ENCODE measurements around the gene JPH2.

DNA sequence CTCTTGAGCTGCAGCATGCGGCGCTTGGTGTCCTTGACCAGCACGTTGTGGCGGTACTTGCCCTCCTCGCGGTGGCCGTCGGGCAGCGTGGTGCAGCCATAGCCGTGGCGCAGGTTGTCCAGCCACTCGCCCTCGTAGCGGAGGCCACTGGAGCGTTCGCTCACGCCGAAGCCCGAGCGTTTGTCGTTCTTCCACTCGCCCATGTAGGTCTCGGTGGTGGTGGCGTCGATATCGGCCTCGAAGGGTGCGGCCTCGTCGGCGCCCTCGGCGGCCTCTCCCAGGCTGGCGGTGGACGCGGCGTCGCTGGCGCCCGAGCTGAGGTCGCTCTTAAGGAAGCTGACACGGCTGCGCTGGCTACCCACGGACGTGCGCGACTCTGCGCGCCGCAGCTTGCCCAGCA lies 27.3 kb downstream of the JPH2 start:
- TF ChIP-seq, protein P1, sequence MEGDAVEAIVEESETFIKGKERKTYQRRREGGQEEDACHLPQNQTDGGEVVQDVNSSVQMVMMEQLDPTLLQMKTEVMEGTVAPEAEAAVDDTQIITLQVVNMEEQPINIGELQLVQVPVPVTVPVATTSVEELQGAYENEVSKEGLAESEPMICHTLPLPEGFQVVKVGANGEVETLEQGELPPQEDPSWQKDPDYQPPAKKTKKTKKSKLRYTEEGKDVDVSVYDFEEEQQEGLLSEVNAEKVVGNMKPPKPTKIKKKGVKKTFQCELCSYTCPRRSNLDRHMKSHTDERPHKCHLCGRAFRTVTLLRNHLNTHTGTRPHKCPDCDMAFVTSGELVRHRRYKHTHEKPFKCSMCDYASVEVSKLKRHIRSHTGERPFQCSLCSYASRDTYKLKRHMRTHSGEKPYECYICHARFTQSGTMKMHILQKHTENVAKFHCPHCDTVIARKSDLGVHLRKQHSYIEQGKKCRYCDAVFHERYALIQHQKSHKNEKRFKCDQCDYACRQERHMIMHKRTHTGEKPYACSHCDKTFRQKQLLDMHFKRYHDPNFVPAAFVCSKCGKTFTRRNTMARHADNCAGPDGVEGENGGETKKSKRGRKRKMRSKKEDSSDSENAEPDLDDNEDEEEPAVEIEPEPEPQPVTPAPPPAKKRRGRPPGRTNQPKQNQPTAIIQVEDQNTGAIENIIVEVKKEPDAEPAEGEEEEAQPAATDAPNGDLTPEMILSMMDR (IDR thresholded peaks at IDR 0.05; ENCODE audit: low read depth, low read length) = no peak
- TF ChIP-seq EZH2phosphoT487 (IDR thresholded peaks at IDR 0.05; ENCODE audit: low read depth) = no peak

Data from OCI-LY3 (cell line).